Measurements from ENCODE around the gene CACNA1D.
A peak's percentile ranks its signal among the peaks of the same experiment; 100 is the strongest.

The CACNA1D gene

DNA sequence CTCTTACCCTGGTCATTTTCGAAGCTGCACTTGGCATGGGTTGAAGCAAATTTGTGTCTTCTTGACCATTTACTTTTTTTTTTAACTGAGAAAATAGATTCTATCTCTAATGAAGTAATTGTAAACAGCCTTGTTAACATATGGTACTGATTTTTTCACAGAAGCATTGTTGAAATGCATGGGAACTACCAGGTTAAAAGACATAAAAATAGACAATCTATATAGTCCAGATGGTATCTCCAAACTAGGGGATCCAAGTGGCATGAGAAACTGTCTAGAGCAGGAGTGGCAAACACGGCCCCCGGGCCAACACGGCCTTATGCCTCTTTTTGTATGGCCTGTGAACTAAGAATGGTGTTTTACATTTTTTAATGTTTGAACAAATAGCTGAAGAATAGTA lies 41.9 kb downstream of the CACNA1D start:
- no peak for DNase-seq (ENCODE audit: extremely low spot score)
- no peak for TF ChIP-seq SUZ12 (IDR thresholded peaks at IDR 0.05)
- no peak for TF ChIP-seq ARNT (IDR thresholded peaks at IDR 0.05)
- TF ChIP-seq ELF4 (IDR thresholded peaks at IDR 0.05) = no peak
- no peak for TF ChIP-seq FOXM1 (IDR thresholded peaks at IDR 0.05; ENCODE audit: borderline replicate concordance)
- TF ChIP-seq BHLHE40 (IDR thresholded peaks at IDR 0.05; ENCODE audit: borderline replicate concordance) = no peak
- no peak for TF ChIP-seq SP1 (IDR thresholded peaks at IDR 0.05)
- no peak for TF ChIP-seq FOXK2 (IDR thresholded peaks at IDR 0.05)
- no peak for TF ChIP-seq LEF1 (IDR thresholded peaks at IDR 0.05; ENCODE audit: borderline replicate concordance)
- TF ChIP-seq TARDBP (IDR thresholded peaks at IDR 0.05) = no peak
- TF ChIP-seq CTBP1 (IDR thresholded peaks at IDR 0.05; ENCODE audit: borderline replicate concordance) = no peak
- TF ChIP-seq NFRKB (IDR thresholded peaks at IDR 0.05) = no peak
- TF ChIP-seq ZNF384 (IDR thresholded peaks at IDR 0.05) = no peak
- no peak for TF ChIP-seq FOXA1 (IDR thresholded peaks at IDR 0.05)
- TF ChIP-seq HDGF (IDR thresholded peaks at IDR 0.05; ENCODE audit: borderline replicate concordance) = no peak
- TF ChIP-seq L3MBTL2 (conservative IDR thresholded peaks at IDR 0.05) = no peak
- TF ChIP-seq PKNOX1 (IDR thresholded peaks at IDR 0.05) = no peak
- ChIA-PET CTCF (interaction anchor here (0.7 kb wide), 1 partner anchor 230 kb away, joined by 3 read pairs; no protein-coding TSS in a partner anchor), POLR2A (no interaction called here)

DNA sequence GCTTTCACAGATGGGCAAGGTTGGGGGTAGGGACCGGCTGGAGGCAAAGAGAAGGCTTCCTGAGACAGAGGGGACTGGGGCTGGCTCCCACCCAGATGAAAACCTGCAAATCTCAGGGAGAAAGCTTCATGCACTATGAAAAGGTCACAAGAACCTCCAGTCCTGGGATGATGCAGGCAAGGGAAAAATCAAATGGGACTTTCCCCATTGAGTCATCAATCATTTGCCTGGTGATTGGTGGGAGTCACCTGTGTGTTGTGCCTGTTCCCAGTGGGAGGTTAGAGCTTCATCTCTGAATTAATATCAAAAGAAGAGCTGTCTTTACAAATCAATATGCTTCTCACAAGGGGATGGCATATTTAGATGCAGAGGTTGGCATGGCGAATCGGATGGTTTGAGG lies 49.9 kb downstream of the CACNA1D start:
- ChIA-PET POLR2A (no interaction called here), CTCF (no interaction called here)

DNA sequence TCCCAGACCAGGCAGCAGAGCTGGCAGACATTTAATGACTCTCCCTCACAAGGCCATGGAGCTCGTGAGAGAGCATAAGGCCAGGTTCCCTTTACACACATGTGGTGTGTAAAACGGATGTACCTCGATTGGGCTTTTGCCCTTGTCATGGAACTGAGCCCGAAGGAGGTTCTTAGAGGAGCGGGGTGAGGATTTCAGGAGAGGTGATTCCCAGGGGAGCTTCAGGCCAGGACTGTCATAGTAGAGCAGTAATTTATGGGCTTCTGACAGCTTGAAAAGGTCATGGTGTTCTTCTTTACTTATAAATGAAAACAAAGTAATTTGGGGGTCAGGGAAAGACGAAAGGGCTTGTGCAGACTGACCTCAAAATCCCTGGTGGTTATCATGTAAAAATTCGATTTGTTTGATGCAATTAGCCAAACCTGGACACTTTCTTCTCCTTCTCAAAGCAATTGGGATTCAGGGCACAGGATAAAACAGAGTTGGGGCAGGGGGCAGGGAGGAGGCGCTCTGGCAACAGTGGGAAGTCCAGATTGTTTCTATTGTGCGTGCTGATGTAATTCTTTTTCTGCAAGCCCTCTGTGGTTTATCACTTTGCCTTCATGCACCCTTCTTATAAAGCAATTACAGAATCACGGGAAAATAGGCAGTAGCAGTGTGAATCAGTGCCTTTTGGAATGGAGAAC lies 51.0 kb downstream of the CACNA1D start:
- POLR2A ChIA-PET = no interaction called here
- CTCF ChIA-PET = interaction anchor here (0.6 kb wide), 1 partner anchor 245 kb away, joined by 3 read pairs; no protein-coding TSS in a partner anchor
- DNase-seq (ENCODE audit: extremely low spot score) = no peak

More for the DNA sequence above, 49.9 kb downstream of the CACNA1D start:
- no peak for DNase-seq (ENCODE audit: extremely low spot score)
- TF ChIP-seq FOXM1 (IDR thresholded peaks at IDR 0.05; ENCODE audit: borderline replicate concordance) = no peak
- TF ChIP-seq CTBP1 (IDR thresholded peaks at IDR 0.05; ENCODE audit: borderline replicate concordance) = no peak
- no peak for TF ChIP-seq FOXK2 (IDR thresholded peaks at IDR 0.05)
- no peak for TF ChIP-seq BHLHE40 (IDR thresholded peaks at IDR 0.05; ENCODE audit: borderline replicate concordance)
- peak; percentile 39; the same call in 1 of the 2 replicates for TF ChIP-seq PKNOX1 (IDR thresholded peaks at IDR 0.05)

GRCh38 chr3:53545996-53546359 lies 51.6 kb downstream of the CACNA1D start:
- DNase-seq (ENCODE audit: extremely low spot score) = no peak
- CTCF ChIA-PET = no interaction called here
- POLR2A ChIA-PET = no interaction called here
- TF ChIP-seq ARNT (IDR thresholded peaks at IDR 0.05) (no peak), ELF4 (IDR thresholded peaks at IDR 0.05) (no peak), TARDBP (IDR thresholded peaks at IDR 0.05) (no peak), L3MBTL2 (conservative IDR thresholded peaks at IDR 0.05) (no peak), PKNOX1 (IDR thresholded peaks at IDR 0.05) (no peak), HDGF (IDR thresholded peaks at IDR 0.05; ENCODE audit: borderline replicate concordance) (no peak), ZNF384 (IDR thresholded peaks at IDR 0.05) (no peak), SP1 (IDR thresholded peaks at IDR 0.05) (no peak), BHLHE40 (IDR thresholded peaks at IDR 0.05; ENCODE audit: borderline replicate concordance) (no peak), FOXK2 (IDR thresholded peaks at IDR 0.05) (no peak), SUZ12 (IDR thresholded peaks at IDR 0.05) (no peak), CTBP1 (IDR thresholded peaks at IDR 0.05; ENCODE audit: borderline replicate concordance) (no peak), LEF1 (IDR thresholded peaks at IDR 0.05; ENCODE audit: borderline replicate concordance) (no peak), FOXM1 (IDR thresholded peaks at IDR 0.05; ENCODE audit: borderline replicate concordance) (no peak), FOXA1 (IDR thresholded peaks at IDR 0.05) (no peak), NFRKB (IDR thresholded peaks at IDR 0.05) (no peak)

More for the DNA sequence above, 51.0 kb downstream of the CACNA1D start:
- TF ChIP-seq HDGF (IDR thresholded peaks at IDR 0.05; ENCODE audit: borderline replicate concordance) (no peak), SUZ12 (IDR thresholded peaks at IDR 0.05) (no peak), PKNOX1 (IDR thresholded peaks at IDR 0.05) (peak; percentile 63)

DNA sequence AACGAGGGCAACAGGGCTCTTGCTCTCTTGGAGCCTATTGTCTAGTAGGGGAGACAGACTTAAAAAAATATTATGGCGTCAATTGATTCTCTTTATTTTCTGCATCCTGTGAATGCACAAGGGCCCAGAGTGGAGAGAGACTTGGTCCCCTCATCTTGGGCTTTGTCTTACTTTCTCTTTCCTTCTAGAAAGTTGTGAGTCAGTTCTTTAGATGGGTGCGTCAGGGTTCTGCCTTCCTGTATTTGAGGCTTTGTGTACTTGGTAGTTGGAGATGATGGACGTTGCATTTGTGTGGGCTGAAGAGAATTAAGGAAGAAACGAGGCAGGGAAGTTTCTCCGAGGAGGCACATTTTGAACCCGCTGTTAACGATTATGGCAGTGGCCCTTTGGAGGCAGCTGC lies 52.9 kb downstream of the CACNA1D start:
- POLR2A ChIA-PET = no interaction called here
- CTCF ChIA-PET = no interaction called here
- no peak for DNase-seq (ENCODE audit: extremely low spot score)
- TF ChIP-seq PKNOX1 (IDR thresholded peaks at IDR 0.05) = no peak
- no peak for TF ChIP-seq SUZ12 (IDR thresholded peaks at IDR 0.05)
- TF ChIP-seq ELF4 (IDR thresholded peaks at IDR 0.05) = no peak
- TF ChIP-seq HDGF (IDR thresholded peaks at IDR 0.05; ENCODE audit: borderline replicate concordance) = no peak
- no peak for TF ChIP-seq BHLHE40 (IDR thresholded peaks at IDR 0.05; ENCODE audit: borderline replicate concordance)
- no peak for TF ChIP-seq FOXM1 (IDR thresholded peaks at IDR 0.05; ENCODE audit: borderline replicate concordance)
- no peak for TF ChIP-seq TARDBP (IDR thresholded peaks at IDR 0.05)
- TF ChIP-seq ARNT (IDR thresholded peaks at IDR 0.05) = no peak
- no peak for TF ChIP-seq FOXA1 (IDR thresholded peaks at IDR 0.05)
- no peak for TF ChIP-seq LEF1 (IDR thresholded peaks at IDR 0.05; ENCODE audit: borderline replicate concordance)
- TF ChIP-seq CTBP1 (IDR thresholded peaks at IDR 0.05; ENCODE audit: borderline replicate concordance) = no peak
- TF ChIP-seq SP1 (IDR thresholded peaks at IDR 0.05) = no peak

Data from HEK293T (cell line).